ENCODE measurements around the gene ERMAP.

Gene ERMAP

DNA sequence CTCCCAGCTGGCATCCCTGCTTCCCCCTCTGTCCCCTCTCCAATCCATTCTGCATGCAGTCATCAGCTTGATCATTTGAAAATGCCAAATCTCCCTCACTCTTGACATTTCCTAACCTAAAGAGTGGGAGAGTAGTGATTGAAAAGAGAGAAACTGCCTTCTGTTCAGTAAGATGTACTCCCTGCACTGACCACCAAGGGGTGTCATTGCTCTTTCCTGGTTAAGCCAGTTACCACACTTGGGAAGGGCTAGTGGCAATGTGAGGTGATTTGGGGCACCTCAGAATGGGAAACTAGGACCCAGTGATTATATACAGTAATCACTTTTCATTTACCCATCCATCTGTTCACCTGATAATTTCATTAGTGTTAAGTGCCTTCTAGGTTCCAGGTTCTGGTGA is 39.1 kb upstream of the ERMAP start:
- TF ChIP-seq ZFX (IDR thresholded peaks at IDR 0.05) (no peak), CTCF (conservative IDR thresholded peaks at IDR 0.05) (peak; percentile 74)
- H3K27ac ChIP-seq = no peak overlapping the region

DNA sequence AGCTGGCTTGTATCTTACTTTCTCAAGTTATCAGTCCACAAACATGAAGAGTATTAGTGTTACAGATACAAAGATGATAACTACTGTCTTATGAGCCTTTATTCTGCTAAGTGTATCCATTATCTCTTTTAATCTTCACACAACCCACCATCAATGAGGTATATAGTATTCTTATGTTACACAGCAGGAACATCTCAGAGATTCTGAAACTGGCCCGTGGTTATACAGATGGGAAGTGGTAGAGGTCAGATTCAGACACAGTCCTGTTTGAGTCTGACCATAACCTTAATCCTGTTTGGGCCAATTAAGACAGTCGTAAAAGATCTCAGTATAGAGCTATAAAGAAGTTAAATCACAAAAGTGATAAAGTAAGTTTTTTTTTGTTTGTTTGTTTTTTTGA is 37.2 kb upstream of the ERMAP start:
- TF ChIP-seq CTCF (conservative IDR thresholded peaks at IDR 0.05) (no peak), ZFX (IDR thresholded peaks at IDR 0.05) (no peak)
- H3K27ac ChIP-seq = no peak overlapping the region

DNA sequence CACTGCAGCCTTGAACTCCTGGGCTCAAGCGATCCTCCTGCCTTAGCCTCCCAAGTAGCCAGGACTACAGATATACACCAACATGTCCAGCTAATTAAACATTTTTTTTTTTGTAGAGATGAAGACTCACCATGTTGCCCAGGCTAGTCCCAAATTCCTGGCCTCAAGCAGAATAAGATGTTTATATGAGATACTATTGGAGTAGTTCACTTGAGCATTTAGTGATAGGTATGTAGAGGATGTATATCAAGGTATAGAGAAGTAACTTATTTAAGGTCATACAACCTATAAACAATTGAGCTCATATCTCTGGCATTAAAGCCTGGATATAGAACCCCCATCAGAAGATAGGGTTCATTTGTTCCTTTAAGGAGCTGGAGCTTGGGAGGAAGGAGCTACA is 36.7 kb upstream of the ERMAP start:
- TF ChIP-seq ZFX (IDR thresholded peaks at IDR 0.05) (no peak), CTCF (conservative IDR thresholded peaks at IDR 0.05) (no peak)

DNA sequence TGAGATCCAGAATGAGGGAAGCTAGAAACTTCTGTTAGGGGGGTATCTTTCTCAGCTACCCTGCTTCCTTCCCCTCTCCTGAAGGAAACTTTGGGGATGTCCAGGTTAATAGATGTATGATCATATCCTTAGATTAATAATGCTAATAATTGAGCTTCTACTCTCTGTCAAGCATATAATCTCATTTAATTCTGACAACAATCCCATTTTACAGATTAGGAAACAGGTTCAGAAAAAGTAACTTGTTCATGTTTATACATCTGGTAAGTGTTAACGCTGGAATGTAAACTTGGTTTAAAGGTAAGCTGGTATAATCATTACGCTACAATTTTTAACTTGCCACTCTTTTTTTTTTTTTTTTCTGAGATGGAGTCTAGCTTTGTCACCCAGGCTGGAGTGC is 33.8 kb upstream of the ERMAP start:
- TF ChIP-seq ZFX (IDR thresholded peaks at IDR 0.05) (no peak), CTCF (conservative IDR thresholded peaks at IDR 0.05) (no peak)
- no peak overlapping the region for H3K27ac ChIP-seq

More for the DNA sequence above, 36.7 kb upstream of the ERMAP start:
- no peak overlapping the region for H3K27ac ChIP-seq

DNA sequence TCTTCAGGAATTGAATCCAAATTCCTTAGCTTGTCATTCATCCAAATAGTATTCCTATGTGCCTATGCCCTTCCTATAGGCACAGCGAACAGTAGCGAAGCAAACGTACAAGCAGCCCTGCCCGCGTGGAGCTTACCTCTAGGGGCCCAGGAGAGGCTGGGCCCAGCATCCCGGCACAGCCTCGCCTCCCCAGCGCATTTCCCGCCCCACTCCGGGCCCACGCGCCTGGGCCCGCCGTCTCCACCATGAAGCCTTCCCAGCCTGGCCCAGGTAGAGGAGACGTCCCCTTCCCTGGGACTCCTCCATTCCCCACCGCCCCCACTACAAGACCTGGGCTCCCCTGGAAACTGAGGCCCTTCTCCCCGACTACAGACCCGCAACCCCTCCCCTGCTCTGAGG is 32.4 kb upstream of the ERMAP start:
- H3K27ac ChIP-seq = no peak overlapping the region
- no peak for TF ChIP-seq CTCF (conservative IDR thresholded peaks at IDR 0.05)
- TF ChIP-seq ZFX (IDR thresholded peaks at IDR 0.05) = no peak

DNA sequence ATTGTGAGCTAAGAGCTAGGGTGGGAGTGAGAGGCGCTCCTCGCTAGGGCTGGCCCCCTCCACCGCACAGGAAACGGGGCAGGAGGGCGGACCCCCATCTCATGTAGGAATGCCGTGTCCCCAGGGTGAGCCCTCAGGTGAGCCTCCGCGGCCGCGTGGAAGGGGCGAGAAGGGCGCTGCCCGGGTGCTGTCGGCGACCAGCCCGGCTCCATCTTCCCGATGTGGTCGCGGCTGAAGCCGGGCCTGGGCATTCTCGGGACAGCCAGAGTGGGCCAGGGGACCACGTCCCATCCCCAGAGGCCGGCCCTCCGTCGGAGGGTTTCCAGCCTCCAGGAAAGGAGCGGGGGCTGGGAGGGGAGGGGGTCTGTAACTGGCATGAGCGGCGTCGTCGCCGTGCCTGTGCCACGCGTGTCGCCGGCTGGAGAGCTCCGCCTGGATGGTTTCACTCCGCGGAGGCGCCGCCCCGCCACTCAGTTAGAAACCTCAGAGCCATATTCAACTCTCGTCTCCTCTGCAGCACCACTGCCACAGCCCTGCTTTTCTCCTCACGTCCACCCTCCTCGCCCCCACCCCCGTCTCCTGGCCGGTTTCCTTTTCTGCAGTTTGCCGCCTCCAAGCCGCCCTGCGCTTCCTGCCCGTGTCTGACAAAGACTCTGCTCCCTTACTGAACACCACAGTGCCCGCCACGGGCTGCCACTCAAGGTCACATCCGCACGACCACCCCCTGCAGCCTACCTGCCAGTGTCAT is 31.8 kb upstream of the ERMAP start, which contains the start of gene TMEM269:
TMEM269 (plus strand) TSS at position 46 of the 748 bp plus-strand sequence. CDS start 4,903 bp downstream, outside the sequence.
- H3K27ac ChIP-seq = no peak within 1 kb of the TSS
- TF ChIP-seq CTCF (conservative IDR thresholded peaks at IDR 0.05) = no peak
- no peak for TF ChIP-seq ZFX (IDR thresholded peaks at IDR 0.05)

DNA sequence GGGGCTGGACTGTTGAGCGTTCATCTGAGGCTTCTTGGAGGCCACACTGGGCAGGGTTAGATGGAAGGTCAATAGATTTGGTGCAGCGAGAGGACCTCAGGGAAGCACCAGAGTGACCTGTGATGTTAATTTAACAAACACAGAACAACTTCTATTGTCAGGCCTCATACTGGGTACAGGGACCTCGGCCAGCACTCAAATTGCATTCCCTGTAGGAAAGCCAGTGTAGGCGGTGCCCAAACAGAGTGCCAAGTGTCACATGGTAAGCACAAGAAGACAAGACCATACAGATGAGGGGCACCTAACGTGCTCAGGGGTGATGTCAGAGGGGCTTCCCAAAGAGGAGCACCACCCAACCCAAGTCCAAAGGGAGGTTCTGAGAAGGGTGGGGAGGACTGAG is 30.8 kb upstream of the ERMAP start:
- TF ChIP-seq CTCF (conservative IDR thresholded peaks at IDR 0.05) (no peak), ZFX (IDR thresholded peaks at IDR 0.05) (no peak)
- no peak overlapping the region for H3K27ac ChIP-seq
